Dedifferentiated amniotic fluid mesenchymal stem cell (primary cell): ENCODE measurements around the gene TMEM156.

Experiments used
- DNase-seq: peaks from one replicate; pipeline ENCODE4 v3.0.0-alpha.2; 2016; ENCODE audit errors: extremely low spot score

TMEM156 gene

GRCh38 chr4:38925492-38926413, 106.5 kb downstream of the TMEM156 start:
- no peak for DNase-seq

DNA sequence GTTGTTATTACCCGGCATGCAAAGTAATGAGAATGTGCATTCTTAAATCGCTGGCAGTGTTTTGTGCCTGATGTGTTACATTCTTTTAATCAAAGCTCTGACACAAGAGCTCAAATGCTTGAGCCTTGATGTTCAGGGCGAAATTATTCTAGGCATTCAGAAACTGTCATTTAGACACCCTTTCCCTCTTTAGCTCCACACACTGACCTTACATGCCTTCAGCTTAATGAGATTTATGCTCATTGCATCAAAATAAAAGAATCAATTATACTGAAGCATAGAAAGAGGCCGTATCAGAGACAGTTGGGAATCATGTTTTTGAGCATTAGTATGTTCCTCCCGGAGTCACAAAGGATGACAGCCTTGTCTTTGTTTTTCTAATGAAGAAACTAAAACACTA, 107.9 kb downstream of the TMEM156 start:
- DNase-seq: no peak

- no peak for DNase-seq
These were observed 108.5 kb downstream of the TMEM156 start for GRCh38 chr4:38923746-38924145.

- DNase-seq: no peak
These were observed 111.1 kb downstream of the TMEM156 start for GRCh38 chr4:38921151-38921550.

- no peak for DNase-seq
These were observed 111.5 kb downstream of the TMEM156 start for GRCh38 chr4:38920677-38921076.

DNA sequence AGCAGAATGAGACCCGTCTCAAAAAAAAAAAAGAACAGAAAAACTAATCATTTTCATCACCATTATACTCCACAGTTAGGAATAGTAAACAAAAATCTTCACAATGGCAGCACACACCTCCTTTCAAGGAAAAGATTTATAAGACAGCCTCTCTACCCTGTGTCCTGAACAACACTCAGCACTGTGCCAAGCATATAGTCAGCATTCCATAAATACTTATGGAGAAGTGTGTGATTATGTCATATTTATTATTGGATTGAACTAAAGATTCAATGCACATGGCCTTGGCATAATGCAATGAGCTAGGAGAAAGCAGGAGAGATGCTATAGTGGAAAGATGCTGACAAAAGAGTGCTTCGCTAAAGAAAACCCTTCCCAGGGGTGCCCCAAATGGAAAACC, 112.0 kb downstream of the TMEM156 start:
- no peak for DNase-seq

DNA sequence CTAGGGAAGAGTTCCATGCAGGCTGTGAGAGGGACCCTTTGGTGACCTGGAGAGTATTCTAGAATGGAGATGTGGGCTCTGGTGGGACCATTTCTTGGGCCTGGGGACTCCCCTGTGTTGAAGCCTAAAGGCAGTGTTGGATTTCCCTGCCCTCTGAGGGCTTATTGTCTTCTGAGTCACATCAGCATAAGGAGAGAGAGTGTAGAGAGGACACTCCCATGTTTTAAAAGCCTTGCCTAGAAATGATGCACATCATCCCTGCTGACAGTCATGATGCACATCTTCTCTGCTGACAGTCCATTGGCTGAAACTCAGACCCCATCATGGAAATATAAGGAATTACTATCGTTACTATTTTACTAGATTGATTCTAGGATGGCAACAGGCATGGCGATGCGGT, 112.7 kb downstream of the TMEM156 start:
- no peak for DNase-seq

- DNase-seq: no peak
These were observed 114.7 kb downstream of the TMEM156 start for GRCh38 chr4:38917481-38918025.
